Right atrium auricular region (tissue), 2 donors: ENCODE measurements around the gene TEX264. TPM values are rescaled to one million over a fixed set of nuclear protein-coding genes. Genes with fewer than 3 reads are reported as not detected.
A peak's percentile ranks its signal among the peaks of the same experiment; 100 is the strongest.
"Not testable (repeated sequence)": the region's sequence is repeated elsewhere in the genome, so short reads cannot be mapped to it uniquely, and the experiment has no call there.

ENCODE experiments used
- DNase-seq: peaks from one replicate; pipeline ENCODE4 v3.0.0-alpha.2; 2019; ENCODE audit warnings: low spot score
- H3K27ac ChIP-seq, 2 donors: fragments of 200-600 bp; sonication (generic); 1 replicate in 1 of 2; 2 replicates in 1 of 2; pipeline ENCODE4 v1.5.1; 2016 to 2019
- H3K27me3 ChIP-seq, 2 donors: fragments of 200-600 bp; sonication (generic); one replicate each; pipeline versions ENCODE4 v1.5.1 to v1.6.0; 2017 to 2019
- H3K36me3 ChIP-seq: fragments of 200-600 bp; sonication (generic); one replicate; pipeline ENCODE4 v1.5.1; 2016
- H3K4me1 ChIP-seq, 2 donors: fragments of 200-600 bp; sonication (generic); one replicate each; pipeline versions ENCODE4 v1.5.1 to v1.6.0; 2017 to 2019
- H3K4me3 ChIP-seq, 2 donors: fragments of 200-600 bp; sonication (generic); 1 replicate in 1 of 2; 2 replicates in 1 of 2; pipeline ENCODE4 v1.5.1; 2017 to 2019; ENCODE audit warnings: mild to moderate bottlenecking in 1 of 2, moderate library complexity in 1 of 2
- H3K9me3 ChIP-seq, 2 donors: fragments of 200-600 bp; sonication (generic); one replicate each; pipeline ENCODE4 v1.5.1; 2019
- total RNA-seq, 2 donors: library from RNA; depleted of rRNA; stranded (reverse); fragments of >200 nt; gene quantifications; one replicate each; pipeline ENCODE4 v1.1.0, GENCODE V29; 2016
- TF ChIP-seq, protein P1 (sequence below), 2 donors: fragments of 200-600 bp; sonication (generic); IDR thresholded peaks; one replicate each; pipeline ENCODE4 v1.5.1; 2019; ENCODE audit warnings: antibody characterized with exemption in 2 of 2

TEX264 gene
- total RNA-seq, 2 donors from 2014 or later = 55.9 to 62.3 TPM

DNA sequence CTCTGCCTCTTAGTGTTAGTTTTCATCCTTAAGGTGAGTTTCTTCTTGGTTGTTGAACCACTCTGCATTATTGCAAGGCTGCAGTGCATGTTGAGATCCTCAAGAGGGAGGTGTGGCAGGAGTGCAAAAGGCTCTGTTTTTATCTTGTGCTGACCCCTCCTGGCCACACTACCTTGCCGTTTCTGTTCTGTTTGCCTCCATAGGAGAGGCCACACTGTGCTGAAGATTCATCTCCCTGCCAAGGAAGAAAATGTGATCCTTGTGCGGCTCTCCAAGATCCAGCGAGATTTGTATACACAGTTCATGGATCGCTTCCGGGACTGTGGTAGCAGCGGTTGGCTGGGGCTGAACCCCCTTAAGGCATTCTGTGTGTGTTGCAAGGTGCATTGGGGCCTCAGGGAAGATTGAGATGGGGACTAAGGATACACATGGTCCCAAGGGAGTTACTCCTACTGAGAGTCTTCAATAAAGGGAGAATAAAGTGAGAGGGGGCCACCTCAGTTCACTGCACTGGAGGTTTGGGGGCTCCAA, 33.0 kb upstream of the TEX264 start:
- H3K27ac ChIP-seq = no peak overlapping the region
- no peaks in the 10 kb centered on the region for H3K9me3 ChIP-seq
- H3K4me1 ChIP-seq = no peaks in the 10 kb centered on the region
- TF ChIP-seq, protein P1, sequence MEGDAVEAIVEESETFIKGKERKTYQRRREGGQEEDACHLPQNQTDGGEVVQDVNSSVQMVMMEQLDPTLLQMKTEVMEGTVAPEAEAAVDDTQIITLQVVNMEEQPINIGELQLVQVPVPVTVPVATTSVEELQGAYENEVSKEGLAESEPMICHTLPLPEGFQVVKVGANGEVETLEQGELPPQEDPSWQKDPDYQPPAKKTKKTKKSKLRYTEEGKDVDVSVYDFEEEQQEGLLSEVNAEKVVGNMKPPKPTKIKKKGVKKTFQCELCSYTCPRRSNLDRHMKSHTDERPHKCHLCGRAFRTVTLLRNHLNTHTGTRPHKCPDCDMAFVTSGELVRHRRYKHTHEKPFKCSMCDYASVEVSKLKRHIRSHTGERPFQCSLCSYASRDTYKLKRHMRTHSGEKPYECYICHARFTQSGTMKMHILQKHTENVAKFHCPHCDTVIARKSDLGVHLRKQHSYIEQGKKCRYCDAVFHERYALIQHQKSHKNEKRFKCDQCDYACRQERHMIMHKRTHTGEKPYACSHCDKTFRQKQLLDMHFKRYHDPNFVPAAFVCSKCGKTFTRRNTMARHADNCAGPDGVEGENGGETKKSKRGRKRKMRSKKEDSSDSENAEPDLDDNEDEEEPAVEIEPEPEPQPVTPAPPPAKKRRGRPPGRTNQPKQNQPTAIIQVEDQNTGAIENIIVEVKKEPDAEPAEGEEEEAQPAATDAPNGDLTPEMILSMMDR (IDR thresholded peaks at IDR 0.05) = peak in 1 of 2 donors; percentile 68
- H3K4me3 ChIP-seq = no peak overlapping the region
- H3K27me3 ChIP-seq = no peaks in the 10 kb centered on the region
- peaks cover 90% of the 10 kb centered on the region for H3K36me3 ChIP-seq
- no peak for DNase-seq

DNA sequence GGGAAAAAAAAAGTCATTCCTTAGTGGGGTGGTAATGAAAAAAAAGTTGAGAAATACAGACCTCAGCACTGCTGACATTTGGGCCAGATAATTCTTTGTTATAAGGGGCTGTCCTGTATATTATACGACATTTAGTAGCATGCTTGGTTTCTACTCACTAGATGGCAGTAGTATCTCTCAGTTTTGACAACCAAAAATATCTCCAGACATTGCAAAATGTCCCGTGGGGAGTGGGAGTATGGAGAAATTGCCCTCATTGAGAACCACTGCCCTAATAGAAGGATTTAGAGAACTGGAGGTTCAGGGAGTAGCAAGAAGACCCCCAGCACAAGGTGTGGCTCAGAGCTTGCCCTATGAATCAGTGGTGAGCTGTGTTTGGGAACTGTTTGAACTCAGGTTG, 28.6 kb upstream of the TEX264 start:
- H3K27me3 ChIP-seq = no peaks in the 10 kb centered on the region
- H3K9me3 ChIP-seq = no peaks in the 10 kb centered on the region
- peaks cover 99% of the 10 kb centered on the region for H3K36me3 ChIP-seq
- H3K27ac ChIP-seq = no peak overlapping the region
- H3K4me3 ChIP-seq = no peak overlapping the region
- TF ChIP-seq, protein P1 (IDR thresholded peaks at IDR 0.05) = peak in 1 of 2 donors; percentile 46
- no peak for DNase-seq
- no peaks in the 10 kb centered on the region for H3K4me1 ChIP-seq

DNA sequence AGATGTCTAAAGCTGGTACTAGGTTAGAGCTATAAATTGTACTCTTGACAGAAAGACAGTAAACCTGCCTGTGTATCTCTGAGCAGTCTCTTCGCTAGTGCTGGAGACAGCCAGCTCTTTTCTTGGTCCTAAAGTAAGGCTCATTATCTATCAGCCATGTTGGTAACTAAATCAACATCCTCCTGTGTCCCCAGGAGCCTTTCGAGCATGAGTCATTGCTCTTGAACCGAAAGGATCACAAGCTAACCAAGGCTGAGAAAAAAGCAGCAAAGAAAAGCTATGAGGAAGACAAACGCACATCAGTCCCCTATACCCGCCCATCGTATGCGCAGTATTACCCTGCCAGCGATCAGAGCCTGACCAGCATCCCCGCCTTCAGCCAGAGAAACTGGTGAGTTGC, 25.0 kb upstream of the TEX264 start:
- TF ChIP-seq, protein P1 (IDR thresholded peaks at IDR 0.05) = no peak
- Histone ChIP-seq H3K4me1 (no peaks in the 10 kb centered on the region), H3K36me3 (peaks cover 84% of the 10 kb centered on the region), H3K4me3 (no peak overlapping the region), H3K27ac (no peak overlapping the region), H3K9me3 (peaks cover 0 to 5% of the 10 kb centered on the region in 2 donors), H3K27me3 (no peaks in the 10 kb centered on the region)
- no peak for DNase-seq

DNA sequence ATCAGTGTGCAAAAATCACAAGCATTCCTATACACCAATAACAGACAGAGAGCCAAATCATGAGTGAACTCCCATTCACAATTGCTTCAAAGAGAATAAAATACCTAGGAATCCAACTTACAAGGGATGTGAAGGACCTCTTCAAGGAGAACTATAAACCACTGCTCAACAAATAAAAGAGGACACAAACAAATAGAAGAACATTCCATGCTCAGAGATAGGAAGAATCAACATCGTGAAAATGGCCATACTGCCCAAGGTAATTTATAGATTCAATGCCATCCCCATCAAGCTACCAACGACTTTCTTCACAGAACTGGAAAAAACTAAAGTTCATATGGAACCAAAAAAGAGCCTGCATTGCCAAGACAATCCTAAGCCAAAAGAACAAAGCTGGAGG, 18.9 kb upstream of the TEX264 start:
- H3K36me3 ChIP-seq = peaks cover 34% of the 10 kb centered on the region
- not testable (repeated sequence) for H3K27me3 ChIP-seq, H3K9me3 ChIP-seq, DNase-seq, H3K27ac ChIP-seq, H3K4me3 ChIP-seq, H3K4me1 ChIP-seq

DNA sequence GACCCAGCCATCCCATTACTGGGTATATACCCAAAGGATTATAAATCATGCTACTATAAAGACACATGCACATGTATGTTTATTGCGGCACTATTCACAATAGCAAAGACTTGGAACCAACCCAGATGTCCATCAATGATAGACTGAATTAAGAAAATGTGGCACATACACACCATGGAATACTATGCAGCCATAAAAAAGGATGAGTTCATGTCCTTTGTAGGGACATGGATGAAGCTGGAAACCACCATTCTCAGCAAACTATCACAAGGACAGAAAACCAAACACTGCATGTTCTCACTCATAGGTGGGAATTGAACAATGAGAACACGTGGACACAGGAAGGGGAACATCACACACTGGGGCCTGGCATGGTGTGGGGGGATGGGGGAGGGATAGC, 17.6 kb upstream of the TEX264 start:
- H3K27me3 ChIP-seq, H3K27ac ChIP-seq, H3K4me1 ChIP-seq, H3K4me3 ChIP-seq, DNase-seq, H3K9me3 ChIP-seq: not testable (repeated sequence)
- peaks cover 27% of the 10 kb centered on the region for H3K36me3 ChIP-seq

DNA sequence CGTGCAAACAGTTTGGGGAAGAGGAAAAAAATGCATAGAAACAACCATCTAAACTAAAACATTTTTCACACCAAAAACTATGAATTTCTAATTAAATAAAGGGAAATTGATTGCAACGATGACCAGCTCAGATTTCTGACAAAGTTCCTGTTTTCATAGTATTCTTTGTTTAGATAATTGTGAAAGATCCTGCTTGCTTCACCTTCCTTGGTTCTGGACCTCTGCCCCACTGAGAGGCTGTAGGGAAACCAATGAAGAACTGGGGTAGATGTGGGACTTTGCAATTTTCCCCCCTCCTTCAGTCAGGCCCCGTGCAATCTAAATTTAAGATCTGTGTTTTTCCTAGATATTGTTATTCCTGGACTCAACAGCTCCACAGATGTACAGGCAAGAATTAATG, 13.8 kb upstream of the TEX264 start:
- TF ChIP-seq, protein P1 (IDR thresholded peaks at IDR 0.05) = no peak
- no peak overlapping the region for H3K4me3 ChIP-seq
- no peaks in the 10 kb centered on the region for H3K4me1 ChIP-seq
- H3K9me3 ChIP-seq = no peaks in the 10 kb centered on the region
- H3K27ac ChIP-seq = no peak overlapping the region
- DNase-seq = no peak
- no peaks in the 10 kb centered on the region for H3K27me3 ChIP-seq
- H3K36me3 ChIP-seq = peaks cover 32% of the 10 kb centered on the region

DNA sequence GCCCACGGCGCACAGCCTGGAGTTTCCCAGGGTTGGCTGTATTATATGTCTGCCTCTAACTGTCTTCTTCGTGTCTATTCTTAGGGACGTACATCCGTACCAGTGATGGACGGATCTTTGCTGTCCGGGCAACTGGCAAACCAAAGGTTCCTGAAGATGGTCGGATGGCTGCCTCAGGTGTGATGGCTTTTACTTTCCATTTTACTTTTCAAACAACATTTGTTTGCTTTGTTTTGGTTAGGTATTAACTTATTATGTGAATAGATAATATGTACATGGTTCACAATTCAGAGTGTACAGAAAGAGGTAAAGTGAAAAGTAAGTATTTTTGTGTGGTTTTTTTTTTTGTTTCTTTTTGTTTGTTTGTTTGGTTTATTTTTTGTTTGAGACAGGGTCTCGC, 11.1 kb upstream of the TEX264 start:
- DNase-seq = no peak
- H3K9me3 ChIP-seq = no peaks in the 10 kb centered on the region
- peaks cover 42% of the 10 kb centered on the region for H3K36me3 ChIP-seq
- H3K4me1 ChIP-seq = no peaks in the 10 kb centered on the region
- H3K27me3 ChIP-seq = no peaks in the 10 kb centered on the region
- TF ChIP-seq, protein P1 (IDR thresholded peaks at IDR 0.05) = no peak
- no peak overlapping the region for H3K27ac ChIP-seq
- H3K4me3 ChIP-seq = no peak overlapping the region
